GM18909 (cell line): ENCODE measurements around the gene MAPRE3.
"Not testable (repeated sequence)": the region's sequence is repeated elsewhere in the genome, so short reads cannot be mapped to it uniquely, and the experiment has no call there.

ENCODE experiments used
- ATAC-seq: cut with Tn5 transposase; IDR thresholded peaks from one replicate; pipeline ENCODE4 v1.9.1; 2021; ENCODE audit warnings: mild to moderate bottlenecking; ENCODE audit not compliant: unreplicated experiment, poor library complexity

MAPRE3 gene

DNA sequence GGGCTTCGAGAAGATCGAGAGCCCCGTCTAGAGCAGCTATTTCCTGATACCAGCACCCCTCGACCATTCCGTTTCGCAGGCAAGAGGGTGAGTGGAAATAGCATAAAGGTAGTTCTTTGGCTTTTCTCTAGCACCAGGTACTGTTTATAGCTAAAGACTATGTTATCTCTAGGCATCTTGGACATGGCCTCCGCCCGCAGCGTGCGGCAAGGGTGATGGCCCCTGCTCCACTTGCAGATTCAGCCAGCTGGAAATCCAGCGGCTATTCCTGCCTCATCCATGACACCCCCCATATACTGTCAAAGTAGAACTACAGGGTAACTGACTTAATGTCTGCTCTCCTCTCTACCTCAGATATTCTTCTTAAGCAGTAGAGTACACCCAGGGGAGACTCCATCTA, 84.3 kb downstream of the MAPRE3 start:
- no peak for ATAC-seq

GRCh38 chr2:27057184-27057583, 86.7 kb downstream of the MAPRE3 start:
- no peak for ATAC-seq

- ATAC-seq = no peak
Observed at GRCh38 chr2:27058210-27058609, 87.8 kb downstream of the MAPRE3 start.

- ATAC-seq = no peak
Observed at GRCh38 chr2:27059141-27059820, 88.8 kb downstream of the MAPRE3 start.

DNA sequence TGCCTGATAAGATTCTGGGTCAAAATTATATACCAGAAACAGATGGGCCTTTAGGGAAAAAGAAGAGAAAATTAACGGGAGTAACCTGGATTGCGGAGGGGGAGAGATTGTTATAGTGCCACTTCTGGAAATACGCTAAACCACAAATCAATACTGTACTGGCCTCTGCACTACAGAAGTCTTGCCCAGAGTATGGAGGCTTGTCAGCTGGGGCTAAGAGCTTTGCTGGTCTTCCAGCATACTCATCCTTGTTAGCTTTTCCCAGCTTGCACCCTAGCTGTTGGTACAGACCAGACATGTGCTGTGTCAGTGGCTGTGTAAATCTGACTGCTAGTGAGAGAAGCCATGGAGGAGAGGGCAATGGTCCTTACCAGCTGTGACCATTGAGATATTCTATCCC, 89.9 kb downstream of the MAPRE3 start:
- no peak for ATAC-seq

DNA sequence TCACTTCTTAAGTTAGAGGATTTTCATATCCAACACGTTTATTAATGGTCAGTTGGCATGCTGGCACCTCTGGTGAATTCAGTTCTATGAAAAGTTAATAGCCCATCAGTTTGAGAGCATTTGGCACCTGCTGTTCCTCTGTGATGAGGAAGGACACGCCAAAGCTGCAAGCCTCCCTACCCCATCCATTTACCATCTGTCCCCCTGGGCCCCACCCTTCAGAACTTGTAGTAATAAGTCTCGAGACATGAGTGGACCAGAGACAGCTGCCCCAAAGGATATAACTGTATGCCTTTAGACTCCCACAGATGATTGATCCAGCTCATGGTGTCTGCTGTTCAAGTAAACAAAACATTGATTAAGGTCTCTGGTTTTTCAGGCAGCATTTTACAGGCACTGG, 94.7 kb downstream of the MAPRE3 start:
- no peak for ATAC-seq

DNA sequence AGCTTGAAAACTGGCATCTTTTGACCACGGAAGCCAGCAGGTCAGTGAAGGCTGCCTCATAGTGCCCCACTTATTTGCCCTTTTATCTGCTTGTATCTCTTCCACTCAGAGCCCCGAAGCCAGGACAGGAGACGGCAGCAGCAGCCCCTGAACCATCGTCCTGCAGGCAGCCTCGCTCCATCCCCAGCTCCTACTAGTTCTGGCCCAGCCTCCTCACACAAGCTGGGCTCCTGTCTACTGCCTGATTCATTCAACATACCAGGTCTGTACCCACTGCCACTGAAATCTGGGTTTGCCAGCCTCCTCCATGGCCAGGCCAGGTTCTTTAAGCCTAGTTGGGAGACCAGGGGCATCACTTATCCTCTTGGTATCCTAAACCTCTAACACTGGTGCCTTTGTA, 96.9 kb downstream of the MAPRE3 start:
- no peak for ATAC-seq

GRCh38 chr2:27069436-27069835, 99.0 kb downstream of the MAPRE3 start:
- ATAC-seq = no peak

GRCh38 chr2:27069961-27070618, 99.7 kb downstream of the MAPRE3 start:
- ATAC-seq = no peak

- ATAC-seq = no peak
Observed at GRCh38 chr2:27070653-27071276, 100.3 kb downstream of the MAPRE3 start.

- peak; percentile 87 for ATAC-seq
Observed at GRCh38 chr2:27071277-27071989, 101.0 kb downstream of the MAPRE3 start, which contains the start of gene OST4. Gene OST4 (minus strand): TSS chr2:27071654.

DNA sequence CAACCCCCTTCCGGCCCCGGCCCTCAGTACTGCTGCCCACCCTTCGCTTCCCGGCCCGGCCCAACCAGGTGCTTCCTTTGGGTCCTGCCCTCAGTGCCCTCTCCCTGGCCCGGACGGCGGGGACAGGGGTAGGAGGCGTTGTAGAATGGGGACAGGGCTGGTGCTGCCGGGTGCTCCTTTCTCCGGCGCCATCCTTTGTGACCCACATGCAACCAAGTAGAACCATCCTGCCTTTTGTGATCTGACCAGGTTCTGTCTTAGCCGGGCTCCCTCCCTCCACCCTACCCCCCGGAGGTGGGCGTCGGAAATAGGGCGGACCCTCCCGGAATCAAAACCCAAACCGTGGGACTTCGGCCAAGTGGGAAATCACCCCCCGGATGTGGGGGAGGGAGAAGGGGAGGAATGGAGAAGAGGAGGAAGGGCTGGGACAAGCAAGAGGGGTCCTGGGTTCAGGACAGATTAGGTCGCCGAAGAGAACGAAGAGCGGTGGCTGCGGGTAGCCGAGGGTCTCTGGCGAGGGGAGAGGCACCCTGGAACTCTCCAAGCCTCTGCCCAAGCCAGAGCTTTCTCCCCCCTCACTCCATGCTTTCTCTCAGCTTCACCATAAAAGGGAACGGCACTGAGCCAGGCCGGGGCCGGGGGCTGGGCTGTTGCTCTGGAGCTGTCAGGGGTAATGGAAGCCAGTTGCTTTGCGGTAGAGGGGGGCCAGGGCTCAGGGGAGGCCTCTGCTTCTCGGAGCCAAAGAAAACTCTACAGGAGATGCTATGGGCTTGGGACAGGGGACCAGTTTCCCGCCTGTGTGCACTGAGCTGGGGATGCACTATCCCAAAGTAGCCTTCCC, 101.8 kb downstream of the MAPRE3 start:
- ATAC-seq = peak; percentile 12

GRCh38 chr2:27072920-27073319, 102.5 kb downstream of the MAPRE3 start:
- ATAC-seq = no peak

- ATAC-seq = no peak
Observed at GRCh38 chr2:27073782-27074181, 103.3 kb downstream of the MAPRE3 start.

GRCh38 chr2:27074738-27075565, 104.5 kb downstream of the MAPRE3 start:
- ATAC-seq = no peak

GRCh38 chr2:27075566-27075871, 105.1 kb downstream of the MAPRE3 start:
- not testable (repeated sequence) for ATAC-seq

- ATAC-seq = no peak
Observed at GRCh38 chr2:27076323-27076722, 105.9 kb downstream of the MAPRE3 start.
